Right forelimb (tissue), 1 donor: ENCODE data around the gene MPPE1.
"Not testable (repeated sequence)": the region's sequence is repeated elsewhere in the genome, so short reads cannot be mapped to it uniquely, and the experiment has no call there.

ENCODE experiments used
- DNase-seq: peaks from one replicate; pipeline ENCODE4 v3.0.0-alpha.2; 2018

MPPE1 gene, protein sequence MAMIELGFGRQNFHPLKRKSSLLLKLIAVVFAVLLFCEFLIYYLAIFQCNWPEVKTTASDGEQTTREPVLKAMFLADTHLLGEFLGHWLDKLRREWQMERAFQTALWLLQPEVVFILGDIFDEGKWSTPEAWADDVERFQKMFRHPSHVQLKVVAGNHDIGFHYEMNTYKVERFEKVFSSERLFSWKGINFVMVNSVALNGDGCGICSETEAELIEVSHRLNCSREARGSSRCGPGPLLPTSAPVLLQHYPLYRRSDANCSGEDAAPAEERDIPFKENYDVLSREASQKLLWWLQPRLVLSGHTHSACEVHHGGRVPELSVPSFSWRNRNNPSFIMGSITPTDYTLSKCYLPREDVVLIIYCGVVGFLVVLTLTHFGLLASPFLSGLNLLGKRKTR

DNA sequence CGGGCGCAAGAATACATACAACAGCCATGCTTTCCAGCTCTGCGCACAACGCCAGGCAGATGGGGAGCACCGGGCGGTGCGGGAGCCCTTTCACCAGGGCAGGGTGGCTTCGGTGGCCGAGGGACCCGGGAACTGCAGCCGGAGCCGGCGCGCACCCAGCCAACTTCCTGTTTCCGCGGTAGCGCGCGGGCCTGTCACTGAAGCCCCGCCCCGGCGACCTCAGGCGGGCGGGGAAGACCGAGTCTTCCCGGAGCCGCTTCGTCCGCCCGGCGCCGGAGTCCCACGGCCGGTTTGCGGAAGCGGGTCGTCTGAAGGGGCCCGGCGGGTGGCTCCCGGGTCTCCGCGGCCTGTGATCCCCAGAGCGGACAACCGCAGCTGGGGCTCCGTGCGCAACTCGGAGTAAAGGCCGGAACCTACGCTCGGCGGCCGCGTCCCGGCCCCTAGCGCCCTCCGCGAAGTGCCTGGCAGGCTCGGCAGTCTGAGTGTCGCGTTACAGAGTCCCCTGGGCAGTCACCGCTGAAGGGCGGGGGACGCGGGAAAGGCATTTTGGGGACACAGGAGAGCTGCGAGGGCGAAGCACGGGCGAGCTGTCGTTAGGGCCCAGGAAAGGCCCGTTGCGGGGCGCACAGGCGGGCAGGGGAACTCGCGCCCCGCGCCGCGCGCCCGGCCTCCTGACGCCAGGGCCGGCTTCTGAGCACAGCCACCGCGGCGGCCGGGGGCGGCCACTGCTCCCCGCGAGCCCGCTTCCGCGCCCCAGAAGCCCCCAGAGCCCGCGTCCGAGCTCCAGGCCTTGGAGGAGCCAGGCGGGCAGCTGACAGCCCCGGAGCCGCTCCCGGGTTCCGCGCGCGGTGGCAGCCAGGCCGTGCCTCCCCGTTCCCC, at the start of gene MPPE1:
Gene MPPE1 (minus strand): TSS at position 136 of the 879 bp plus-strand sequence. CDS start 11,053 bp downstream, outside the sequence.
- peak; percentile 93 for DNase-seq

DNA sequence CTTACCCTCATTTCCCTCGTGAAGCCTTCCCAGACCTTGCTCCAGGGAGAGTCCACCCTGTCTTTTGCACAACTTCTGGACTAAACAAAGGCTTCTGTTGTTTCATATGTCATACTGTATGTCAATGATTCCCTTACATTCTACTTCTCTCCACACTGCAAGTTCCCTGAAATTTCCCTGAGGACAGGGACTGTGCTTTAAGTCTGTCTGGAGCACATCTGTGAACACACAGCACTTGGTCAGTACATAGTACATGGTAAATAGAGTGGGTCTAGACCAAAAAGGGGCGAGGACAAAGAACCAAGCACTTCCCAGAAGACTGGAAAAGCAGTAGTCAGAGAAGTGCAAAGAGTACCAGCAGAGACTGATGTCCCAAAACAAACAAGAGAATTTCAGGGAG, 49.5 kb upstream of the MPPE1 start:
- DNase-seq = no peak

DNA sequence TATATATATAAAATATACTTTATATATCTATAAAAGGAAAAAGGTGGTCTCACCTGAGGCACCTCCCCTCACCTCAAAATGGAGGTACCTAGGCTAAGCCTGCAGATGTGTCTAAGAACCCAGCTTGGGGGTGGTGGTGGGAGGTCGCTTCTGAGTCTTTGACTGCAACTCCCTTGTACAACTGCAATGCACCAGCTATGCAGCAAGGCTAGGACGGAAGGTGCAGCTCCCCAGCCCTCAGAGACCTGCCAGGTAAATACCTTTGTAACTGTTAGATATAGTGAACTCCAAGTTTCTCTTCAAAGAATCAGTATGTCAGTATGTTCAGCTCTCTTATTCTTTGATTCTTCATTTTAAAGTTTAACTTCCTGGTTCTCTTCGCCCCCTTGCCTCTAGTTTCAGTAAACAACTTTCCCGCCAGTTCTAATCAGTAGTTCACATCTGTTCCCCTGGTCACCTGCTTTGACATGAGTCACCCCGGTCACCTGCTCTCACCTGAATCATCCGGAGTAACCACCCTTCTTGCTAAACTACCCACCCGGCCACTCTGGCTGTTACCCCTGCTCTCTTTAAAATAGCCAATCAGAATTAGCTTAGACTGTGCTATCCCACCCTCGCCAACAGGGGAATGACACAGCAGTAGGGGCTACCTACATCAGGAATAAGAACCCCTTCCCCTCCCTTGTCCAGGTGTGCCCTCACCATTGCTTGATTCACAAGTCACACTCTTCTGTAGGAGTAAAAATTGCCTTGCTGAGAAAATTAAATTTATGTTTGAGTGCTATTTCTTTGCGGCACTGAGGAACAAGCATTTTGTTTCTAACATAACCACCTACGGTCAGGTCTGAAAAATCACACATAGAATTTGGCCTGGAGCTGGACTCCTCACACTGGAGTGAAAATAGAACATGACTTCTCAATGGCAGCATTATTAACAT, 48.5 kb upstream of the MPPE1 start:
- no peak for DNase-seq

DNA sequence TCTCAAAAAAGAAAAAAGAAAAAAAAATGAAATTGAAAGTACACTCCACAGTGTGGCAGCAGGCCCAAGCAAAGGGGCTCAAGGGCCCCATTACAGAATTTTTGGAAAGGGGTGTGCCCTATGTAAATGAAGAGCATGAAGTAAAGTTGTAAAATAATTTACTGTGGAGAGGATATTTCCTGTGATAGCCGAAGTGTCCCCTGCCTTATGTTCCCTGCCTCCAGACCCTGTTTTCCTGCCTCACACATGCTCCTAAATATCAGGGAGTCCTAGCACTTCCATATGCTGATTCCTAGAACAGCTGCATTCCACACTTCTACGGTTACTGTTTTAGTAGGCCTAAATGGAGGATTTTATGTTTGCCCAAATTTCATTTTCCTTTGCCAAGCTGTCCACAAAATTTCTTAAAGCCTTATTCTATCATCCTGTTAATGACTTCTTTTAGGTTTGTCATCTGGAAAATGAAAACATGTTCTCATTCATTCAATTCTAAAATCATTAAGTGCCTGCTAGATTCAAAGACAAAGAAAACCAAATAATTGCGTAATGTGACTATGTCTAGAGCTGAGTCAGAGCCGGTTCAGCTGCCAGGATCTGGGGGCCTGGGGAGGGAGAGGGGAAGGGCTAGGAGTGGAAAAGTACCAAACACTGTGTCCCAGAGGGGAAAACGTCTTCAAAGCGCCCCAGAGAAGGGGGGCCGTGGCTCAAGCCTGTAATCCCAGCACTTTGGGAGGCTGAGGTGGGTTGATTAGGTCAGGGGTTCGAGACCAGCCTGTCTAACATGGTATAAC, 47.3 kb upstream of the MPPE1 start:
- DNase-seq = peak; percentile 84

DNA sequence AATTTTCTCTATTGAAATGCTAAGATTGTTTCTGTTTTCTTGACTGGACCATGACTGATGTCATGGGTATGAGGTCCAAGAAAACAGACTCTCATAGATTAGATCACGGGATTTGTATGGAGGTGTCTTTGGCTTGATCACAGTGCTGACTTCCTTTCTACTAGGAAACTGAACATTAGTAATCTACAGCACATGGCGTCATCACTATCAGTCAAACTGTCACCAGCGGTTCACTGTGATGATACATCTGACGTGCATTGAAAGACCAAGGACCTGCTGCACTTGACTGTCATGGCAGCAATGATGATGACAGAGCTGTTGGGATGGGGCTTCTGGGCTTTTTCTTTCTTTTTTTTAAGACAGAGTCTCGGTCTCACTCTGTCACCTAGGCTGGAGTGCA, 45.0 kb upstream of the MPPE1 start:
- no peak for DNase-seq

DNA sequence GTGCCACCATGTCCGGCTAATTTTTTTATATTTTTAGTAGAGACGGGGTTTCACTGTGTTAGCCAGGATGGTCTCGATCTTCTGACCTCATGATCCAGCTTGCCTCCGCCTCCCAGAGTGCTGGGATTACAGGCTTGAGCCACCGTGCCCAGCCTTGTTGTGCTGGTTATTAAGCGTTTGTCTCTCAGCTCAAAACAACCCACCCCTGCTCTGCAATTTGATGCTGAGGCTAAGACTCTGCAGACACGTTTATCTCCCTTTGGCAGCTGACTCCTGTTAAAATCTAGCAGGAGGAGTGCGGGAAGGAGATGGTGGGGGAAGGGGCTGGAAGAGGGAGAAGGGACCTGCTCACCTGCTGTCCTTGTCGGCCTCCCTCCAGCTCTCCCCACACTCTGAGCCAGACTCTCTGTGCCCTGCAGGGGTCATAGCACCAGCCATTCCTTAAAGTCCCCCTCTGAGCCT, 43.3 kb upstream of the MPPE1 start:
- DNase-seq = no peak

DNA sequence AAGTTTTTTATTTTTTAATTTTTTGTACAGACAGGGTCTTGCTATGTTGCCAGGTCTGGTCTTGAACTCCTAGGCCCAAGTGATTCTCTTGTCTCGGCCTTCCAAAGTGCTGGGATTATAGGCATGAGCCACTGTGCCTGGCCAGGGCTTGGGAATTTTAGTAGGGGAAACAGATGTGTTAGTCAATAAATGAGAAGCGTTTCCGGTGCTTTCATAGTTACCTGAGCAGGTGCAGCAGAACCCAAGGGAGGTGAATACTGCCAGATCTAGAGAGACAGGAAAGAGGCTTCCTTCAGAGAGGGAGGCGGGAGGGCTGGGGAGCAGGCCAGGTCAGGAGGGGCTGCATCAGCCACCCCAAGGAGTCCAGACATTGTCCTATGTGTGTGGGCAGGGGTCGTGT, 42.7 kb upstream of the MPPE1 start:
- DNase-seq = no peak

DNA sequence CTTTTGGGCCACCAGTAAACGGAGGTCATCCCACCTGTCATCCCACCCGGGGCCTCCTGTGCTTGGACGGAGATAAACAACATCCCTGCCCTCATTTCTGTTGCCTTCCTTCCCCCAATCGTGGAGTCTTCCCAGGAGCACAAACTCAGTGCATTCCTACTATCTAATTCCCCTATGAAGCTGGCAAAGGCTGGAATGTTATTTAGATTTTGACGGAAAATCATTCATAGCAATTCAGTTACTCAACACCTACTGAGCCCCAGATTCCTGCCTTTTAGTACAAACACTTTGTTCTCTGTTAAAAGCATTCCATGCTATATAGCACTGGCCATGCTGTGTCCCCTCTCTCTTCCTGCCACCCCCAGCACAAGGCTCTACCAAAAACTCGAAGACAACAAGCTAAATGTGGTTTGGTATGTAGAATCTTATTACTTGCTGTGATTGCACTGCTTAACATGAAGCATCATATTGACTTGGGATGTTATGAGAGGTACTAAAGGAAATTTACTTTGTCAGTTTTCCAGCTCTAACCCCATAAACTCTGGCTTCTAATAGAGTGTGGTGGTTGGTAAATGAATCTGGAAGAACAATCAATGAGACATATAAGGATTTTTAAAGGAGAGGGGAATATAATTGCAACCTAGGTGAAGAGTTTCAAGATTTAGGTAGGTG, 40.9 kb upstream of the MPPE1 start:
- DNase-seq = no peak

DNA sequence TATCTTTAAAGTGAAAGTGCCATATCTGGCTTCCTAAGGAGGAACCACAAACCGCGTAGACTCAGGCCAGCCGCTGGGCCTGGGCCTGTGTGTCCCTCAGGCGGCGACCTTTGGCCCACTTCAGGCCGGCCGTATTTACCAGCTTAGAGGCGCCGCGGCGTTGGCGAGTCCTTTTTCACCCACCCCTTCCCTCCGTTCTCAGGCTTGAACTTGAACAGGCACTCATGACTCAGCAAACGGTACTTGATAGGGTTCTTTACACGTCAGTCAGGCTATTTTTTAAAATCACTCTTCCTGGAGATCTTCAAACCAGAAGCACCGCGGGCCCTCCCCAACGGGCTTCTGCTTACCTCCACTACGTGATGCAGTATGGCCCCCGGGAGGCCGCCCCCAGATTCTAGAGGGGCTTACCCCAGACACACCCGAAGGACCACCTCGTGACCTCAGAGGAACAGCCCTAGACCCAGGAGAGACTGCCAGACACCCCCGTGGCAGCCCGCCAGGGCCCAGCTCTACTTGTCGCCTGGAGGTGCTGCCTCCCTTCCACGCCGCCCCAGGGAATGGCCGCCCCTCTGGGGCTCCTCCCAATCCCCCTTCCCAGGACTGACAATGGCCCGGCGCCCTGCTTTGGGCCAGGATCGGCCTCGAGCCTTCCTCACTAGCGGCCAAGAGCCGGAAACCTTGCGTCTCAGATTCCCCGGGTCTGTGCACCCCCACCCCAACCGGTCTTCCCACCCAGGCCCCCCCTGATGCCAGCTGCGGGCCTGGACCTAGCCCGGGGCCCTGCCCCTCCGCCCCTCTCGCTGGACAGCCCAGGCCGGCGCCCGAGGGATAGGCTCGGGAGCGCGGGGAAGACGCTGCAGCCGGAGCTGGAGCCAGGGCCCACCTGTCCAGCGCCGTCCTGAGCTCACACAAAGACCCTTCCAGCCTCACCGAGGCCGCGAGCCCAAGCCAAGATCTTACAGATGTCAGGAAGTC, 39.4 kb upstream of the MPPE1 start:
- peak; percentile 81 for DNase-seq

DNA sequence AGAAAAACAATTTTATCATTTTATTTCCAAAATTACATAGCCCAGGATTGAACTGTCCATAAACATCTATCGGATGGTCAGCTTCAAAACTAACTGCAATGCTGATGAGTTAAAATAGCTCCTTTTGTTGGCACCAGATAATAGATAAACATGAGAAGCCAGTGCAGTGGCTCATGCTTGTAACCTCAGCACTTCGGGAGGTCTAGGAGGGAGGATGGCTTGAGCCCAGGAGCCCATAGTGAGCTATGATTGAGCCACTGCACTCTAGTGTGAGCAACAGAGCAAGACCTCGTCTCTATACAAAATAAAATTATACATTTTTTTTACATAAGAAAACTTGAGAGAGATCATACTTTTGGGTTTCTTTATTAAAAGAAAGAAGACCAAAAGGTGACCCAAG, 38.6 kb upstream of the MPPE1 start:
- DNase-seq = no peak

DNA sequence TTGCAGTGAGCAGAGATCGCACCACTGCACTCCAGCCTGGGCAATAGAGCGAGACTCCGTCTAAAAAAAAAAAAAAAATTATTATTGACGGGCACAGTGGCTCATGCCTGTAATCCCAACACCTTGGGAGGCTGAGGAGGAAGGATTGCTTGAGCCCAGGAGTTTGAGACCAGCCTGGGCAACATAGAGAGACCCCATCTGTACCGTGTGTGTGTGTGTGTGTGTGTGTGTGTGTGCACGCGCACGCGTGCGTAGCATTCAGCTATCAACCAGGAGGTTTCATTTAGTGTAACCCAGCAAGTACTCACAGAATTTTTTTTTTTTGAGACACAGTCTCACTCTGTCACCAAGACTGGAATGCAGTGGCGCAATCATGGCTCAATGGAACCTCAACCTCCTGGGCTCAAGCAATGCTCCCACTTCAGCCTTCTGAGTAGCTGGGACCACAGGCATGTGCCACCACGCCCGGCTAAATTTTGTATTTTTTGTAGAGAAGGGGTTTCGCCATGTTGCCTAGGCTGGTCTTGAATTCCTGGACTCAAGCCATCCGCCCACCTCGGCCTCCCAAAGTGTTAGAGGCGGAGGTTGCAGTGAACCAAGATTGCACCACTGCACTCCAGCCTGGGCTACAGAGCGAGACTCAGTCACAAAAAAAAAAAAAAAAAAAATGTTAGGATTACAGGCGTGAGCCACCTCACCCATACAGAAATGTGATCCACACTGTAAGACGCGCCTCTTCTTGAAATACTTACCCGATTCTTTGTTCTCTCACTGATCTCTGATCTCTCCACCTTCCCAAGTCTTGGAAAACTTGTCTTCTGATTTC, 37.9 kb upstream of the MPPE1 start:
- not testable (repeated sequence) for DNase-seq

DNA sequence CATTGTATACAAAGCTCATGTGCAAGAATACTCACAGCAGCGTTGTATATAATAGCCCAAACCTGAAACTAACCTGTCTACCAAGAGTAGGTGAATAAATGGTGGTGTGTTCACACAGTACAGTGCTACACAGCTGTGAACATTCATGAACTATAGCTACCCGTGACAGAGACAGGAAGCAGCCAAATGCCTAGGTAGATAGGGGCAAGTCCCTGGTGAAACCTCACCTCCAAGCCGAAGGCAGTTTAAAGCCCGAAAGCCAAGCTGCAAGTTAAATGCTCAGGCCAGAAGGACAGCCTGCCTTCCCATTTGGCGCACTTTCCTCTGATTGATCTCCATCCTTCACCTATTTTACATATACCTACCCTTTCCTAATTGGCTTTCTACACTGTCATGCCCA, 36.7 kb upstream of the MPPE1 start:
- no peak for DNase-seq

DNA sequence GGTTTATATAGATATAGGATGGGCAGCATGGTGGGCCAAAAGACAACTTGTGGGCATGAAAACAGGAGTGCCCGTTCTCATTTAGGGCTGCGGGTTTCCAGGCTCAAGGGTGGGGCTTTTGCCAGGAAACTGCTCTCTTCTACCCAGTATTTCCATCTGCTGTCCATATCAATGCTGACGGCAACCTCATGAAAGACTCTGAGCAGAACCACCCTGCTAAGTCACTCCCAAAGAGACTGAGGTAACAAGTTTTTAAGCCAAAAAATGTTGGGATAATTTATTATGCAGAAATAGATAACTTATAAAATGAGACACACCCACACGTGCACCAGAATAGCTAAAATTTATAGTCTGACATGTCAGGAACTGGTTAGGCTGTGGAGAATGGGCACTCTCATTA, 36.1 kb upstream of the MPPE1 start:
- no peak for DNase-seq

DNA sequence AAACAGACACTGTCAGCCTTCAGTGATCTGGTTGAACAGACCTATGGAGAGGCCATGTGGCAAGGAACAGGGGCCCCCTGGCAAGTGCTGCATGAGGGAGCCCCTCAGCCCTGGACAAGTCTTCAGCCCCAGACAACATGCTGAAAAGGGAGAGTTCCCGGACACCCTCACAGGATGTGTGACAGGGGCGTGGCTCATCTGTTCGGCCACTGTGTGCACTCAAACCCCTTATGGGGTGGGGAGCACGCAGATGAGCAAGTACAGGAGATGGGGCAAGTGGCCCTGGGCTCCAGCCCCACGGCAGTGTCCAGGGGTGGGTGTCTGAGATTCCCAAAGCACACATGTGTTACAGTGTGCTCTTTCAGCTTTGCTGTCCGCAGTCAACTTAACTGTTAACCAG, 35.4 kb upstream of the MPPE1 start:
- DNase-seq = no peak

DNA sequence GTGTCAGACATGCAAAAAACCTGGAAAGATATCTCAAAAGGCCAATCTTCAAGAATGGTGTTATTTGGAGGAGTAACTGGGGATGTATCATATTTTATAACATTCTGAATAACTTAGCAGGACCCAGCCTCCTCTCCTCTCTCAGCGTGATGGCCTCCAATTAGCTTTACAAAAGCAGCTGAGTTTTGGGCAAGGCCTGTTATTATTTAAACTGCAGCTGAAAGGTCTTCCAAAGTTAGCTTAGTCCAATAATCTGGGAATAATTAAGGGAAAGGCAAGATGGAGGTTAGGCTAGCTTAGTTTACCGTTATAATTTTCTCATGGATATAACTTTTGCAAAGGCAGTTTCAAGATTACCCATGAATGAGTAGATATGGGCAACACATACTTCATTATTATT, 32.8 kb upstream of the MPPE1 start:
- DNase-seq = no peak

DNA sequence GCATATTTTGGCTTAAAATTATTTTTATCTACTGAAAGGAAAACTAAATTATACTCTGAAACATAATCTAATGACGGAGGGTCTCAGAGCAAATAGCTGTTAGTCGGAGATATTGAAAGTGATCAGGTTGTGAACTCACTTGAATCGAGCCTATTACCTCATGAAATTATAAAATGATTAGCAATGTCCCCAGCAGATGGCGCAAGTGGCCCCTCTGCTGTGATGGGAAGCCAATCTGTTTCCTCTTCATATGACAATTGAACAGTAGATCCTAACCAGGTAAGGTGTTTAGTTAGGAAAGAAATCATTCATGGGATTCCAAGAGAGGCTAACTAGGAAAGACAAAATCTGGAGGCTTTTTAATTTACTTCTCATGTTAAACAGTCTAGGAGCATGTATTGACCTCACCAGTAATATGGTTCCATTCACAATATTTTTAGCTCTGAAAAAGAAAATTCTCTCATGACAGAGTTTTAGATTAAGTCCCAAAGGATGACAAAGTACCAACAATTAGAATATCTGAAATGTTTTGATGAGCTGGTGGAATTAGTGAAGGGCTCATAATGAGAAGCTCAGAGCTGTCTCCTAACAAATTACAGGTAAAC, 29.9 kb upstream of the MPPE1 start:
- DNase-seq = peak; percentile 80

DNA sequence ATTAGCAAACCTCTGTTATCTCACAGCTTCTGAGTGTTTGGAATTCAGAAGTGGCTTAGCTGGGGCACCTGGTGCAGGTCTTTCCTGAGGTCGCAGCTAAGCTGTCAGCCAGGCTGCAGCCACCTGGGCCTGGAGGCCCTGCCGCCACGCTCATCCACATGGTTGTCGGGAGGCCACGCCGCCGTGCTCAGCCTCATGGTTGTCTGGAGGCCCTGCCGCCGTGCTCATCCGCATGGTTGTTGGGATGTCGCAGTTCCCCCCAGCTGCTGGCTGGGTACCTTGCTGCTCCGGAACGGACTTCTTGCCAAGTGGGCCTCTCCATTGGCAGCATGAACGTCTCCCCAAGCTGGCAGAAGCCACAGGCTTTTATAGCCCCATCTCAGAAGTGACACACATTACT, 24.3 kb upstream of the MPPE1 start:
- no peak for DNase-seq

DNA sequence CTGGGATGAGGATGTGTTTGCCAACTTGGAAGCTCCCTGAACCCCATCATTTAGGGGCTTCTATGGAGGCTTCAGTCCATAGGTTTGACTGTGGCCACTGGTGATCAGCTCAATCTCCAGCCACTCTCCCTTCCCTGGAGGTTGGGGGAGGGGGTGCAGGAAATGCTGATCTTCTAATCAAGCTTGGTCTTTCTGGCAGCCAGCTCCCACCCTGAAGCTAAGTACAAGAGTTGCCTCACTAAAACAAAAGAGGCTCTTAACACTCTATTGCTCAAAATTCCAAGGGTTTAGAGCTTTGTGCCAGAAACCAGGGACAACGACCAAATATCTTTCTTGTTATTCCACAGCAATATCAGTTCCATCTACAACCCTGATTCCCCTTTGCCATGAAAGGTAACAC, 19.4 kb upstream of the MPPE1 start:
- DNase-seq = no peak
